Measurements from ENCODE around the gene PPME1. TPM values are rescaled to one million over a fixed set of nuclear protein-coding genes. Genes with fewer than 3 reads are reported as not detected.

Gene PPME1
- total RNA-seq, 1 donor from 2014 or later: 12.6 TPM

DNA sequence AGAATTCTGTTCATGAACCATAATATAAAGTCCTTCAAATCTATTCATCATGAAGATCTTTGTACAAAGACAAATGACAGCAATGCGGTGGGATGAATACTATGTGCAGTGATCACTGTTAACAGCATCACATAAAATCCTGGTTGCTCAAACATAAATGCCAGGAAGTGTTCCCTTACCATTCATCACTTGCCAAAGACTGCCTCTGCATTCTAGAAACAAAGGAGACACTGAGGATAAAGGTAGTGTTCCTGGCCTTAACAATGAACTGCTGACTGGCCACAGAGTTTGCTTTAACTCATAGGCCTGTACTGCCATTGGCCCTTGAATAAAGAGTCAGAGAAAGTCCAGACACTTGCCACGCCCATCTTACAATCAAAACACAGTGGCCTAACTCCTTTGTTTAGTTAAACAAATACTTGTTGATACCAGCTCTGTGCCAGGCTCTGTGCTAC is 29.8 kb upstream of the PPME1 start:
- DNase-seq (ENCODE audit: low read depth) (peak; percentile 67), FAIRE-seq (no peak)
- no peaks in the 10 kb centered on the region for H3K27me3 ChIP-seq (ENCODE audit: control insufficient read depth, insufficient read depth, low read length)
- H3K36me3 ChIP-seq (ENCODE audit: control insufficient read depth, insufficient read depth, low read length): no peaks in the 10 kb centered on the region
- no peak overlapping the region for H3K4me3 ChIP-seq (ENCODE audit: low read depth, low read length)
- TF ChIP-seq CTCF (IDR thresholded peaks at IDR 0.05; ENCODE audit: insufficient read depth, low read length, severe bottlenecking): no peak

GRCh38 chr11:74141908-74142307 is 29.2 kb upstream of the PPME1 start:
- no peaks in the 10 kb centered on the region for H3K27me3 ChIP-seq (ENCODE audit: control insufficient read depth, insufficient read depth, low read length)
- FAIRE-seq: no peak
- H3K36me3 ChIP-seq (ENCODE audit: control insufficient read depth, insufficient read depth, low read length): no peaks in the 10 kb centered on the region
- no peak for TF ChIP-seq CTCF (IDR thresholded peaks at IDR 0.05; ENCODE audit: insufficient read depth, low read length, severe bottlenecking)
- H3K4me3 ChIP-seq (ENCODE audit: low read depth, low read length): no peak overlapping the region
- no peak for DNase-seq (ENCODE audit: low read depth)

GRCh38 chr11:74142624-74143023 is 28.5 kb upstream of the PPME1 start:
- no peak for TF ChIP-seq CTCF (IDR thresholded peaks at IDR 0.05; ENCODE audit: insufficient read depth, low read length, severe bottlenecking)
- Histone ChIP-seq H3K36me3 (ENCODE audit: control insufficient read depth, insufficient read depth, low read length) (no peaks in the 10 kb centered on the region), H3K27me3 (ENCODE audit: control insufficient read depth, insufficient read depth, low read length) (no peaks in the 10 kb centered on the region), H3K4me3 (ENCODE audit: low read depth, low read length) (no peak overlapping the region)
- DNase-seq (ENCODE audit: low read depth) (peak; percentile 47), FAIRE-seq (no peak)

GRCh38 chr11:74144592-74144991 is 26.5 kb upstream of the PPME1 start:
- no peak overlapping the region for H3K4me3 ChIP-seq (ENCODE audit: low read depth, low read length)
- FAIRE-seq (no peak), DNase-seq (ENCODE audit: low read depth) (no peak)
- TF ChIP-seq CTCF (IDR thresholded peaks at IDR 0.05; ENCODE audit: insufficient read depth, low read length, severe bottlenecking): no peak
- H3K27me3 ChIP-seq (ENCODE audit: control insufficient read depth, insufficient read depth, low read length): no peaks in the 10 kb centered on the region
- H3K36me3 ChIP-seq (ENCODE audit: control insufficient read depth, insufficient read depth, low read length): no peaks in the 10 kb centered on the region

DNA sequence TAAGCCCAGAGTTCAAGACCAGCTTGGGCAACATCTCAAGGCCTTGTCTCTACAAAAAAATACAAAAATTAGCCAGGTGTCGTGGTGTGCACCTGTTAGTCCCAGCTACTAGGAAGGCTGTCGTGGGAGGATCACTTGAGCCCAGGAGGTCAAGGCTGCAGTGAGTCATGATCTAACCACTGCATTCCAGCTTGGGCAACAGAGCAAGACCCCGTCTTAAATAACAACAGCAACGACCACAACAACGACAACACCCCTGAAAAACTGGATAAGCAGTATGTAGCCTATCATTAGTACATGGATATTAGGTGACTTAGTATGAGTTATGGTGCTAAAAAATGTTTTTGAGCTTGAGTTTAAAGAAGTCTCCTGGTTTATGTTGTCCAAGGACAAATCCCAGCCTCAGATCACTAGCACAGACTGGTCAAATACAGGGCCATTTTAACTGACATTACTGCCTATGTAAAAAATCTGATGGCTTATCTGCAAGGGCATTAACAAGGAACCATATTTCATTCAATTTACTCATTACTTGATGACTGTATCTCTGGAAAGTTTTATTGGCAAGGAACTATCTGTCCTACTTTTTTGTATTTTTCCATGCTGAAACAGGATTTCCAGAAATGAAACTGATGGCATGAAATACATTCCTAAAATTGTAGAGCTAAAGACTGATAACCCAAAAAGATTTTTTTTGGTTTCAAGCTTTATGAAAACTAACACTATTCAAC is 23.7 kb upstream of the PPME1 start:
- H3K36me3 ChIP-seq (ENCODE audit: control insufficient read depth, insufficient read depth, low read length): no peaks in the 10 kb centered on the region
- H3K27me3 ChIP-seq (ENCODE audit: control insufficient read depth, insufficient read depth, low read length): no peaks in the 10 kb centered on the region
- no peak for TF ChIP-seq CTCF (IDR thresholded peaks at IDR 0.05; ENCODE audit: insufficient read depth, low read length, severe bottlenecking)
- H3K4me3 ChIP-seq (ENCODE audit: low read depth, low read length): no peak overlapping the region
- FAIRE-seq (no peak), DNase-seq (ENCODE audit: low read depth) (no peak)

GRCh38 chr11:74153224-74153623 is 17.9 kb upstream of the PPME1 start:
- DNase-seq (ENCODE audit: low read depth): no peak
- no peak for TF ChIP-seq CTCF (IDR thresholded peaks at IDR 0.05; ENCODE audit: insufficient read depth, low read length, severe bottlenecking)
- no peak overlapping the region for H3K4me3 ChIP-seq (ENCODE audit: low read depth, low read length)
- H3K36me3 ChIP-seq (ENCODE audit: control insufficient read depth, insufficient read depth, low read length): no peaks in the 10 kb centered on the region
- H3K27me3 ChIP-seq (ENCODE audit: control insufficient read depth, insufficient read depth, low read length): no peaks in the 10 kb centered on the region
- no peak for FAIRE-seq

Measured in bronchial epithelial cell (primary cell).